Kidney (tissue), 14 donors: ENCODE results near the gene PGAP6. TPM values are rescaled to one million over a fixed set of nuclear protein-coding genes. Genes with fewer than 3 reads are reported as not detected.
A peak's percentile ranks its signal among the peaks of the same experiment; 100 is the strongest.

Source experiments
- DNase-seq, 5 donors: peaks; one replicate each; pipeline ENCODE4 v3.0.0-alpha.2; 2013 to 2020
- FAIRE-seq: peaks from 2 replicates; lab custom pipeline; 2012; peaks lifted over from hg19 to GRCh38; lab: Jason Lieb, UNC
- H3K27ac ChIP-seq, 2 donors: one replicate each; pipeline ENCODE4 v1.7.0; 2013; ENCODE audit warnings: low read depth in 2 of 2, low read length in 2 of 2, inconsistent platforms in 1 of 2
- H3K27me3 ChIP-seq: one replicate; pipeline ENCODE4 v1.7.1; 2013; ENCODE audit warnings: low read length, inconsistent platforms; ENCODE audit not compliant: control insufficient read depth, insufficient read depth
- H3K36me3 ChIP-seq, 3 donors: one replicate each; pipeline versions ENCODE4 v1.7.0 to v1.7.1; 2013; ENCODE audit warnings: low read length in 3 of 3, control low read depth in 1 of 3, inconsistent platforms in 1 of 3; ENCODE audit not compliant: insufficient read depth in 3 of 3, control insufficient read depth in 2 of 3
- H3K4me1 ChIP-seq, 3 donors: one replicate each; pipeline versions ENCODE4 v1.7.0 to v1.7.1; 2013; ENCODE audit warnings: low read length in 3 of 3, inconsistent platforms in 1 of 3, low read depth in 1 of 3; ENCODE audit not compliant: control insufficient read depth in 2 of 3, insufficient read depth in 2 of 3
- H3K4me3 ChIP-seq, 3 donors: one replicate each; pipeline versions ENCODE4 v1.7.0 to v1.8.1; 2013; ENCODE audit warnings: low read length in 3 of 3, control low read depth in 1 of 3, inconsistent platforms in 1 of 3
- H3K9ac ChIP-seq, 3 donors: one replicate each; pipeline versions ENCODE4 v1.7.0 to v1.7.1; 2013; ENCODE audit warnings: low read length in 3 of 3, control low read depth in 1 of 3, inconsistent platforms in 1 of 3
- H3K9me3 ChIP-seq, 3 donors: one replicate each; pipeline versions ENCODE4 v1.7.0 to v1.7.1; 2013; ENCODE audit warnings: low read length in 3 of 3, control low read depth in 1 of 3, inconsistent platforms in 1 of 3; ENCODE audit not compliant: control insufficient read depth in 2 of 3, insufficient read depth in 1 of 3
- intact Hi-C: fragments of 100-400 bp; cut with DNase I; formaldehyde crosslinking; loops from one replicate; pipeline ENCODE4 v1.11.1; 2022
- polyA plus RNA-seq: library from polyadenylated mRNA; stranded (reverse); fragments of 350-450 nt; fragmentation: Illumina TruSeq; extraction: RNeasy Lipid Tissue Mini Kit (QIAGEN cat#74804); gene quantifications from one replicate; pipeline ENCODE4 v1.2.3, GENCODE V29; 2014; ENCODE audit warnings: low read depth, low replicate concordance; ENCODE audit not compliant: insufficient read depth
- total RNA-seq: library from RNA; stranded (reverse); fragmentation: NEBNext Ultra II Directional; extraction: Animal tissue kit (Norgen Biotek cat#: 25700); gene quantifications from one replicate; pipeline ENCODE4 v1.2.1, GENCODE V29; 2021
- TF ChIP-seq, protein P1 (sequence below): IDR thresholded peaks from 3 replicates; pipeline ENCODE4 v1.5.1; 2012; ENCODE audit warnings: mild to moderate bottlenecking, moderate library complexity, borderline replicate concordance; ENCODE audit not compliant: insufficient read depth; ENCODE audit errors: extremely low read depth
- donor health status: control.
- donor health status: control.
- donor health status: control.
- donor health status: control.
- donor health status: control.
- donor health status: DM: yes; HTN: yes; CAD: no.
- donor health status: Normal renal cell carcinoma (clear cell type).

PGAP6 gene
- total and polyA plus RNA-seq, 2 donors from 2014 or later = 65.0 to 144 TPM

DNA sequence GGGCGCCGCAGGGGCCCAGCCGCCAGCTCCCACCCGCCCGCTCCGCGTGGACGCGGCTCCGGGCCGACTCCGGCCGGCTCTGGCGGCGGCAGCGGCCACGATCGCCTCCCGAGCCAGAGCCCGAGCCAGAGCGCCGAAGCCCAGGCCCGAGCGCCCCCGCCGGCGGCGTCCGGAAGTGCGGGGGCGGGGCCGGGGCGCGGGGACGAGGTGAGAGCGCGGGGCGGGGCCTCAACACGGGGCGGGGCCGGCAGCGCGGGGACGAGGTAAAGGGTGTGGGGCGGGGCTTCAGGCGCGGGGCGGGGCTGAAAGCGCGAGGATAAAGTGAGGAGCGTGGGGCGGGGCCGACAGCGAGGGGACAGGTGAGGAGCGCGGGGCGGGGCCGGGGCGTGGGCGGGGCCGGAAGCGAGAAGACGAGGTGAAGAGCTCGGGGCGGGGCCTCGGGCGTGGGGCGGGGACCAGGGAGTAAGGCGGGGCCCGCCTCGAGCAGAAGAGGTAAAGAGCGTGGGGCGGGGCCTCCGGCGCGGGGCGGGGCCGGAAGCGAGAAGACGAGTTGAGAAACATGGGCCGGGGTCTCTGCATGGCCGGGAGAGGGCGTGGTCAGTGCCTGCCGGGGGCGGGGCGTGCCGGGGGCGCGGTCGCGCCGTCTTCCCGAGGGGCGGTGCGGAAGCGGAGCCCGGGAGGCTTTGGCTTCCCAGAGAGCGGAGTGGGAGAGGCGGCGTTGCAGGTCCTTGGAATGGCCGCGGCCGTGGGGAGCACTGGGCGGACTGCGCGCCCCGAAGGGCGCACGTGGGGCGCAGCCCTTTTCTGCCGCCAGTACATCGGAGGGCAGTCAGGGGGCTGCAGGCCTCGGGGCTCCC lies 29.0 kb downstream of the PGAP6 start, which contains the start of gene AXIN1:
Gene AXIN1 (minus strand): TSS at position 177 of the 857 bp plus-strand sequence. CDS start 5,698 bp downstream, outside the sequence.
- H3K9me3 ChIP-seq = no peaks in the 10 kb centered on the region
- peak within 1 kb of the TSS in 1 of 3 donors; percentile 46 for H3K9ac ChIP-seq
- intact Hi-C loops = no loop called here
- peaks cover 0 to 6% (median 0%) of the 10 kb centered on the region in 3 donors for H3K4me1 ChIP-seq
- H3K27ac ChIP-seq = no peak within 1 kb of the TSS
- peaks cover 0 to 6% (median 0%) of the 10 kb centered on the region in 3 donors for H3K36me3 ChIP-seq
- peak within 1 kb of the TSS; percentile 45 to 56 (median 51) for H3K4me3 ChIP-seq
- FAIRE-seq (no peak), DNase-seq (peak; percentile 99 to 100 (median 100))
- H3K27me3 ChIP-seq = no peaks in the 10 kb centered on the region
- TF ChIP-seq, protein P1, sequence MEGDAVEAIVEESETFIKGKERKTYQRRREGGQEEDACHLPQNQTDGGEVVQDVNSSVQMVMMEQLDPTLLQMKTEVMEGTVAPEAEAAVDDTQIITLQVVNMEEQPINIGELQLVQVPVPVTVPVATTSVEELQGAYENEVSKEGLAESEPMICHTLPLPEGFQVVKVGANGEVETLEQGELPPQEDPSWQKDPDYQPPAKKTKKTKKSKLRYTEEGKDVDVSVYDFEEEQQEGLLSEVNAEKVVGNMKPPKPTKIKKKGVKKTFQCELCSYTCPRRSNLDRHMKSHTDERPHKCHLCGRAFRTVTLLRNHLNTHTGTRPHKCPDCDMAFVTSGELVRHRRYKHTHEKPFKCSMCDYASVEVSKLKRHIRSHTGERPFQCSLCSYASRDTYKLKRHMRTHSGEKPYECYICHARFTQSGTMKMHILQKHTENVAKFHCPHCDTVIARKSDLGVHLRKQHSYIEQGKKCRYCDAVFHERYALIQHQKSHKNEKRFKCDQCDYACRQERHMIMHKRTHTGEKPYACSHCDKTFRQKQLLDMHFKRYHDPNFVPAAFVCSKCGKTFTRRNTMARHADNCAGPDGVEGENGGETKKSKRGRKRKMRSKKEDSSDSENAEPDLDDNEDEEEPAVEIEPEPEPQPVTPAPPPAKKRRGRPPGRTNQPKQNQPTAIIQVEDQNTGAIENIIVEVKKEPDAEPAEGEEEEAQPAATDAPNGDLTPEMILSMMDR = peak; percentile 40

- no peaks in the 10 kb centered on the region for H3K9me3 ChIP-seq
- intact Hi-C loops = no loop called here
- H3K4me3 ChIP-seq = peak overlapping the region; percentile 45 to 56 (median 51)
- TF ChIP-seq, protein P1 = no peak
- peaks cover 0 to 6% (median 0%) of the 10 kb centered on the region in 3 donors for H3K4me1 ChIP-seq
- H3K9ac ChIP-seq = peak overlapping the region in 1 of 3 donors; percentile 46
- peak in 4 of 5 donors; percentile 39 to 91 (median 65) for DNase-seq
- no peak overlapping the region for H3K27ac ChIP-seq
- H3K27me3 ChIP-seq = no peaks in the 10 kb centered on the region
- peaks cover 0 to 6% (median 3%) of the 10 kb centered on the region in 3 donors for H3K36me3 ChIP-seq
- no peak for FAIRE-seq
Observed at GRCh38 chr16:351804-352520, 29.8 kb downstream of the PGAP6 start.

DNA sequence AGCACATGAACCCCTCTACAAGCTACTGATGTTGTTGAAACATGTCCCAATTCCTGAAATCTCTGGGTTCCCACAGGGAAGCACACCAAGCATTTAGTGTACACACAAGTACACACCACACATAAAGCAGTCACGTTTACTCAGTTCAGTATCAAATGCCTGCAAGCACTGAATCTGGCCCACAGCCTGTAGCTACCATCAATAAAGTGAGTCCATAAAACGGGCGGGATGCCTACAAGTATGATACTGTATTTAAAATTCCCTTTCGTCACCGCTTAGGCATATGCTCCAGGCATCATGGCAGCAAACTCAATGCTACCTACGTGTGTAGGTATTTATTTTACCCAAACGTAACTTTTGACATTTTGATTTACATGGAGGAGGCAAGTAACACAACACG lies 31.6 kb downstream of the PGAP6 start:
- peak in 1 of 5 donors; percentile 13 for DNase-seq
- no peak overlapping the region for H3K4me3 ChIP-seq
- TF ChIP-seq, protein P1 = no peak
- H3K9ac ChIP-seq = no peak overlapping the region
- peaks cover 0 to 9% (median 6%) of the 10 kb centered on the region in 3 donors for H3K36me3 ChIP-seq
- H3K27ac ChIP-seq = no peak overlapping the region
- intact Hi-C loops = no loop called here
- FAIRE-seq = no peak
- H3K9me3 ChIP-seq = no peaks in the 10 kb centered on the region
- peaks cover 0 to 6% (median 0%) of the 10 kb centered on the region in 3 donors for H3K4me1 ChIP-seq
- H3K27me3 ChIP-seq = no peaks in the 10 kb centered on the region
